Activated gamma-delta T cell (primary cell): ENCODE data around the gene SYT13.
"Not testable (repeated sequence)": the region's sequence is repeated elsewhere in the genome, so short reads cannot be mapped to it uniquely, and the experiment has no call there.

ENCODE experiments used
- DNase-seq: peaks from one replicate; lab custom pipeline; 2025; lab: John Stamatoyannopoulos, UW

SYT13 gene

GRCh38 chr11:45305874-45306623 is 19.9 kb upstream of the SYT13 start:
- no peak for DNase-seq

GRCh38 chr11:45304992-45305335 is 18.8 kb upstream of the SYT13 start:
- DNase-seq = no peak

- DNase-seq = no peak
Observed at GRCh38 chr11:45304111-45304991, 18.2 kb upstream of the SYT13 start.

GRCh38 chr11:45303316-45303715 is 17.2 kb upstream of the SYT13 start:
- DNase-seq = no peak

- no peak for DNase-seq
Observed at GRCh38 chr11:45301537-45302246, 15.6 kb upstream of the SYT13 start.

GRCh38 chr11:45300715-45301114 is 14.6 kb upstream of the SYT13 start:
- no peak for DNase-seq

- no peak for DNase-seq
Observed at GRCh38 chr11:45298718-45299117, 12.6 kb upstream of the SYT13 start.

- no peak for DNase-seq
Observed at GRCh38 chr11:45296075-45296474, 9.9 kb upstream of the SYT13 start.

- no peak for DNase-seq
Observed at GRCh38 chr11:45294499-45294898, 8.4 kb upstream of the SYT13 start.

GRCh38 chr11:45293566-45294192 is 7.5 kb upstream of the SYT13 start:
- not testable (repeated sequence) for DNase-seq

- no peak for DNase-seq
Observed at GRCh38 chr11:45290586-45290985, 4.4 kb upstream of the SYT13 start.

- DNase-seq = no peak
Observed at GRCh38 chr11:45289369-45289768, 3.2 kb upstream of the SYT13 start.

- DNase-seq = no peak
Observed at GRCh38 chr11:45288339-45288738, 2.2 kb upstream of the SYT13 start.

- DNase-seq = no peak
Observed at GRCh38 chr11:45287316-45287903, 1.3 kb upstream of the SYT13 start.

- DNase-seq = no peak
Observed at GRCh38 chr11:45285250-45285828, 802 bp downstream of the SYT13 start.

- DNase-seq = no peak
Observed at GRCh38 chr11:45282081-45282480, 4.1 kb downstream of the SYT13 start.

- DNase-seq = no peak
Observed at GRCh38 chr11:45280449-45280848, 5.7 kb downstream of the SYT13 start.

- DNase-seq = no peak
Observed at GRCh38 chr11:45279645-45280044, 6.5 kb downstream of the SYT13 start.

GRCh38 chr11:45278714-45279113 is 7.4 kb downstream of the SYT13 start:
- DNase-seq = no peak

GRCh38 chr11:45275828-45276227 is 10.3 kb downstream of the SYT13 start:
- DNase-seq = no peak

GRCh38 chr11:45274206-45274605 is 11.9 kb downstream of the SYT13 start:
- no peak for DNase-seq
